Lower leg skin (tissue), 4 donors: Measurements from ENCODE around the gene REV3L. TPM values are rescaled to one million over a fixed set of nuclear protein-coding genes. Genes with fewer than 3 reads are reported as not detected.

ENCODE experiments used
- DNase-seq, 2 donors: peaks; one replicate each; pipeline ENCODE4 v3.0.0-alpha.2; 2019; ENCODE audit warnings: low spot score in 2 of 2
- H3K4me3 ChIP-seq: fragments of 200-600 bp; sonication (generic); 2 replicates; pipeline ENCODE4 v1.5.1; 2017; ENCODE audit warnings: mild to moderate bottlenecking, low read depth; ENCODE audit not compliant: poor library complexity, severe bottlenecking
- POLR2A ChIP-seq, 2 donors: fragments of 450-650 bp; IDR thresholded peaks; one replicate each; pipeline ENCODE4 v1.6.1; 2016 to 2017; ENCODE audit warnings: antibody characterized with exemption in 2 of 2, mild to moderate bottlenecking in 1 of 2, moderate library complexity in 1 of 2
- WGBS, 2 donors: methylation state at CpG; one replicate each; pipeline ENCODE4 v1.1.5; 2018; 5-methylcytosine and 5-hydroxymethylcytosine counted together
- intact Hi-C: fragments of 100-400 bp; cut with DNase I; formaldehyde crosslinking; loops from one replicate; pipeline ENCODE4 v1.15.0; 2023; ENCODE audit warnings: low total_unique reads
- total RNA-seq, 4 donors: library from RNA; depleted of rRNA; stranded (reverse); fragments of >200 nt; gene quantifications; one replicate each; pipeline ENCODE4 v1.1.0, GENCODE V29; 2016
- TF ChIP-seq, protein P1 (sequence below), 3 donors: fragments of 450-650 bp; IDR thresholded peaks; one replicate each; pipeline ENCODE4 v1.5.1; 2016; ENCODE audit warnings: antibody characterized with exemption in 3 of 3, mild to moderate bottlenecking in 3 of 3, moderate library complexity in 2 of 3

Gene REV3L
- total RNA-seq, 4 donors from 2014 or later = 25.9 to 45.9 (median 28.6) TPM

DNA sequence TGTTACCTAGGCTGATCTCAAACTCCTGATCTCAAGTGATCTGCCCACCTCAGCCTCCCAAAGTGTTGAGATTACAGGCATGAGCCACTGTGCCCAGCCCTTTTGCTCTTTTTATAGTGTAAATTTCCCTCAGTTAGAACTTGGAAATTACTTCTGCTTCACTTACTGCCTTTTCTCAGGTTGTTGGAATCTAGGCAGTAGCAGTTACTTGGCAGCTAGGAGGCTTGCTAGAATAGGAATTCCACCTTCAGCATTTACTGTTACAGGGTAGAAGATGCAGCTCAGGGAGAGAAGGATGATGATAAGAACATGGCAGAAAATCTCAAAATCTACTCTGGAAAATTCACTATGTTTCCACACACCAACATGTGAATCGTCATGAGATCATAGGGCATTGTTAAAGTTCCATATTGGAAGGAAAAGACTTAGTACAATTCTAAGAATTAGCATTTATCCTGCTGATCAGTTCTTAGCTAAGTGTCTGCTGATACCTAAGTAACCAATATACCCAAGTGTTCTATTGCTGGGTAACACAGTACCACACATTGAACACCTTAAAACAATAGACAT, 213.5 kb downstream of the REV3L start:
- no peak for TF ChIP-seq POLR2A (IDR thresholded peaks at IDR 0.05)
- TF ChIP-seq, protein P1, sequence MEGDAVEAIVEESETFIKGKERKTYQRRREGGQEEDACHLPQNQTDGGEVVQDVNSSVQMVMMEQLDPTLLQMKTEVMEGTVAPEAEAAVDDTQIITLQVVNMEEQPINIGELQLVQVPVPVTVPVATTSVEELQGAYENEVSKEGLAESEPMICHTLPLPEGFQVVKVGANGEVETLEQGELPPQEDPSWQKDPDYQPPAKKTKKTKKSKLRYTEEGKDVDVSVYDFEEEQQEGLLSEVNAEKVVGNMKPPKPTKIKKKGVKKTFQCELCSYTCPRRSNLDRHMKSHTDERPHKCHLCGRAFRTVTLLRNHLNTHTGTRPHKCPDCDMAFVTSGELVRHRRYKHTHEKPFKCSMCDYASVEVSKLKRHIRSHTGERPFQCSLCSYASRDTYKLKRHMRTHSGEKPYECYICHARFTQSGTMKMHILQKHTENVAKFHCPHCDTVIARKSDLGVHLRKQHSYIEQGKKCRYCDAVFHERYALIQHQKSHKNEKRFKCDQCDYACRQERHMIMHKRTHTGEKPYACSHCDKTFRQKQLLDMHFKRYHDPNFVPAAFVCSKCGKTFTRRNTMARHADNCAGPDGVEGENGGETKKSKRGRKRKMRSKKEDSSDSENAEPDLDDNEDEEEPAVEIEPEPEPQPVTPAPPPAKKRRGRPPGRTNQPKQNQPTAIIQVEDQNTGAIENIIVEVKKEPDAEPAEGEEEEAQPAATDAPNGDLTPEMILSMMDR (IDR thresholded peaks at IDR 0.05) = no peak
- no peak for DNase-seq
- WGBS, 2 donors = 96 to 100% methylated on average over 1 of the region's 1 CpG
- no peak overlapping the region for H3K4me3 ChIP-seq
- intact Hi-C loops = no loop called here

DNA sequence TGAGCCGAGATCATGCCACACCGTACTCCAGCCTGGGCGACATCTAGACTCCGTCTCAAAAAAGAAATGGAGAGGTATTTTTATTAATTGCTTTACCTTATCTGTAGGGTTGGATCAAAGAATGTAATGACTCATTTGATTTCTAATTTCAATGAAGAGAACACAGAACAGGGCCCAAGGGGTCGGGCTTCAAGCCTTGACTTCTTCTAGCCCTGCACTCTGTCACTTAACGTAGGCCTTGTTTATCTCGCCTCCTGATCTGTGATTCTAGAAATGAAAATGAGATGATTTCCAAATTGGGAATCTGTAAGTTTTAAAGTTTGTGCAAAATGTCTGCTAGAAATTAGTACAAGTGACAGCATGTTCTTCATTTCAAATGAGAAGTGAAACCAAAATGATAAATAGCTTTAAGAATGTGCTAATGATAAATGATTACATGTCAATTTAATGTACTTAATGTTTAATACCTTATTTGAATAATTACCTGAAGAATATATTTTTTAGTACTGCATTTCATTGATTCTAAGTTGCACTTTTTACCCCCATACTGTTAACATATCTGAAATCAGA, 215.2 kb downstream of the REV3L start:
- intact Hi-C loops = no loop called here
- TF ChIP-seq POLR2A (IDR thresholded peaks at IDR 0.05) = no peak
- TF ChIP-seq, protein P1 (IDR thresholded peaks at IDR 0.05) = no peak
- H3K4me3 ChIP-seq = no peak overlapping the region
- 53 to 57% methylated on average over 7 of the region's 7 CpGs for WGBS, 2 donors
- DNase-seq = no peak

DNA sequence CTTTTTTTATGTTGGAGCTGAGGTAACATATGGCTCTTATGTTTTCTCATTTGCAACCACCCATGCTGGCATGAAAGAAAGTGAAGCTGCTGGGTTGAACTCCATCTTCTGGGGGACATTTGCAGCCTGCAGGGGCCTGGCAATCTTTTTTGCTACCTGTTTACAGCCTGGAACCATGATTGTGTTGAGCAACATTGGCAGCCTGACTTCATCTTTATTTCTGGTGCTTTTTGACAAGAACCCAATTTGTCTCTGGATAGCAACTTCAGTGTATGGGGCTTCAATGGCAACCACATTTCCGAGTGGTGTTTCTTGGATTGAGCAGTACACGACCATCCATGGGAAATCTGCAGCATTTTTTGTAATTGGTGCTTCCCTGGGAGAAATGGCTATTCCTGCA, 216.7 kb downstream of the REV3L start:
- WGBS, 2 donors = 92 to 94% methylated on average over 2 of the region's 2 CpGs
- intact Hi-C loops = no loop called here
- no peak for DNase-seq
- no peak for TF ChIP-seq POLR2A (IDR thresholded peaks at IDR 0.05)
- TF ChIP-seq, protein P1 (IDR thresholded peaks at IDR 0.05) = no peak
- H3K4me3 ChIP-seq = no peak overlapping the region

DNA sequence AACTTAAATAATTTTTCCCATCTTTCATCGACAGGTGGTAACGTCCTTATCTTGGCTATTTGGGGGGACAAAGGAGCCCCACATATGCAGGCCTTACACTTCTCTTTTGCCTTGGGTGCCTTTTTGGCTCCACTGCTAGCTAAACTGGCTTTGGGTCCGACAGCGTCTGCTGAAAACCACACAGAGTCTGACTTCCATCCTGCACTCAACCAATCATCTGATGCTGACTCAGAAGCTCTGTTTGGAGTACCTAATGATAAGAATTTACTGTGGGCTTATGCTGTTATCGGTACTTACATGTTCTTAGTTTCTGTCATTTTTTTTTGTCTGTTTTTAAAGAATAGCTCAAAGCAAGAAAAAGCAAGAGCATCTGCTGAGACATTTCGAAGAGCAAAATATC, 217.2 kb downstream of the REV3L start:
- TF ChIP-seq POLR2A (IDR thresholded peaks at IDR 0.05) = no peak
- TF ChIP-seq, protein P1 (IDR thresholded peaks at IDR 0.05) = no peak
- H3K4me3 ChIP-seq = no peak overlapping the region
- DNase-seq = no peak
- intact Hi-C loops = no loop called here
- WGBS, 2 donors = 91 to 96% methylated on average over 6 of the region's 6 CpGs

DNA sequence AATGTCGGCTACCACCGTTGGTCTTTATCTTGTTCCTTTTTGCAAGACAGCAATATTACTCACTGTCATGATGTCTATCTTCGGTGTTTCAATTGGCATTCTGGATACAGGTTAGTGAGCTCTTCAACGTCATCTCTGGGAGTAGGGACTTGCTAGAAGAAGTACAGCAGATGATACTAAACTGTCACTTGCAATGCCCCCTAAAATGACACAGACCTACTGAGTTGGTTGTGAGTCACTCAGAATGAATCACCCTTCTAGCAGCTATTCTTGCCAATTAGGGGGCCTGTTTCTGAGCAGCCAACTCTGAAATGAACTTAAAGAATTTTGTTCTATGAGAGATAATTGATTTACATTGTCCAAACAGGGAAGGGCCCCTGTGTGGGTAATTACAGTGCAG, 219.2 kb downstream of the REV3L start:
- DNase-seq = no peak
- intact Hi-C loops = no loop called here
- 81 to 89% methylated on average over 4 of the region's 4 CpGs for WGBS, 2 donors
- TF ChIP-seq, protein P1 (IDR thresholded peaks at IDR 0.05) = no peak
- no peak for TF ChIP-seq POLR2A (IDR thresholded peaks at IDR 0.05)
- H3K4me3 ChIP-seq = no peak overlapping the region
